ENCODE results near the gene ALDOC. TPM values are rescaled to one million over a fixed set of nuclear protein-coding genes. Genes with fewer than 3 reads are reported as not detected.

ALDOC gene
- total and polyA plus RNA-seq, 2 of the 13 experiments (the other 11 are each of a cell fraction or from before 2014, with no cell fraction given) = 15.4 to 60.9 TPM

DNA sequence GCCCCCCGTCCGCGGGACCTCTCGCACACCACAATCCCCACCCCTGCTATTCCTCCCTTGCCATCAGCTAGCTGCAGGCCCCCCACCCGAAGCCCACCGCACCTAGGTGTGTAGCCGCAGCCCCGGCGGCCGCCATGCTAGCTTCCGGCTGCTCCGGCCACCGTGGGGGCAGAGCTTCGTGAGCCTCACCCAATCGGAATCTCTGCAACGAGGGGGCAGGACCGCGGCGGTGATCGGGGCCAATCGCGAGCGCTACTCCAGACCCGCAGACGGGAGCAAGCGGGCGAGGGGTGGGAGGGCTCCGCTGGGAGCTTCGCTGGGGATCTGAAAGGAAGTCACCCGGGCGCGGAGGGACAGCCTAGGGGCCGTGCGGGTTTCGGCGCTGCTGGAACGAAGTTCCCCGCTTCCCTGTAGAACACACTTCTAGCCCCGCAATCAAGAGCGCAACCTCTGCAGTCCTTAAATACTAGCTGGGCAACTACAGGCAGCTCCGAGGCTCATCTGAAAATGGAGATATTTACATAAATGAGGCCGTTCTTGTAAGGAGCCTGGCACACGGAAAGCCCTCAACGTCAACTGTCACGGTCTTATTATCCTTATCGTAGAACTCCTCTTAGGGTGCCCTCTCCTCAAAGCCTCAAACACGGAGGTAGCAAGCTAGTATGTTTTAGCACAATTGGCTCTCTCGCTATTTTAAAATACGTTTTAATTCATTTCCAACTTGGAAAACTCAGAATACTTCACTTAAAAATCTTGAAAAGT lies 5.2 kb downstream of the ALDOC start, which contains the start of gene PIGS (continued):
- TF ChIP-seq EED (CRISPR knock-in tag; IDR thresholded peaks at IDR 0.05) (no peak), RFX5 (IDR thresholded peaks at IDR 0.05; ENCODE audit: low read depth, low read length) (peak; percentile 44; the same call in 1 of the 2 replicates), ZFYVE20 (CRISPR knock-in tag; IDR thresholded peaks at IDR 0.05; ENCODE audit: borderline replicate concordance, low read depth) (no peak), TBX3 (IDR thresholded peaks at IDR 0.05; ENCODE audit: borderline replicate concordance) (no peak), ZFP1 (CRISPR knock-in tag; IDR thresholded peaks at IDR 0.05) (no peak), MYC (CRISPR knock-in tag; IDR thresholded peaks at IDR 0.05; ENCODE audit: borderline replicate concordance) (no peak; the same call in 1 of the 2 replicates), GATAD1 (CRISPR knock-in tag; IDR thresholded peaks at IDR 0.05) (peak; percentile 73), ELF1 (CRISPR knock-in tag; IDR thresholded peaks at IDR 0.05) (peak; percentile 65; the same call in 1 of the 2 replicates), SRSF1 (optimal IDR thresholded peaks at IDR 0.05; ENCODE audit: low read depth, low read length) (no peak), NFIC (IDR thresholded peaks at IDR 0.05; ENCODE audit: low read length) (no peak), ZNF260 (CRISPR knock-in tag; IDR thresholded peaks at IDR 0.05; ENCODE audit: borderline replicate concordance, low read depth) (no peak), ZNF543 (CRISPR knock-in tag; IDR thresholded peaks at IDR 0.05) (0 out of 2 replicates have a peak, but pooled peaks have one; percentile 15), ZSCAN21 (CRISPR knock-in tag; IDR thresholded peaks at IDR 0.05; ENCODE audit: borderline replicate concordance) (0 out of 2 replicates have a peak, but pooled peaks have one; percentile 14), MTF1 (CRISPR knock-in tag; IDR thresholded peaks at IDR 0.05) (no peak)
- TF ChIP-seq, protein P1, sequence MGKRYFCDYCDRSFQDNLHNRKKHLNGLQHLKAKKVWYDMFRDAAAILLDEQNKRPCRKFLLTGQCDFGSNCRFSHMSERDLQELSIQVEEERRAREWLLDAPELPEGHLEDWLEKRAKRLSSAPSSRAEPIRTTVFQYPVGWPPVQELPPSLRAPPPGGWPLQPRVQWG (CRISPR knock-in tag; IDR thresholded peaks at IDR 0.05; ENCODE audit: borderline replicate concordance, low read depth) = no peak
- TF ChIP-seq, protein P2, sequence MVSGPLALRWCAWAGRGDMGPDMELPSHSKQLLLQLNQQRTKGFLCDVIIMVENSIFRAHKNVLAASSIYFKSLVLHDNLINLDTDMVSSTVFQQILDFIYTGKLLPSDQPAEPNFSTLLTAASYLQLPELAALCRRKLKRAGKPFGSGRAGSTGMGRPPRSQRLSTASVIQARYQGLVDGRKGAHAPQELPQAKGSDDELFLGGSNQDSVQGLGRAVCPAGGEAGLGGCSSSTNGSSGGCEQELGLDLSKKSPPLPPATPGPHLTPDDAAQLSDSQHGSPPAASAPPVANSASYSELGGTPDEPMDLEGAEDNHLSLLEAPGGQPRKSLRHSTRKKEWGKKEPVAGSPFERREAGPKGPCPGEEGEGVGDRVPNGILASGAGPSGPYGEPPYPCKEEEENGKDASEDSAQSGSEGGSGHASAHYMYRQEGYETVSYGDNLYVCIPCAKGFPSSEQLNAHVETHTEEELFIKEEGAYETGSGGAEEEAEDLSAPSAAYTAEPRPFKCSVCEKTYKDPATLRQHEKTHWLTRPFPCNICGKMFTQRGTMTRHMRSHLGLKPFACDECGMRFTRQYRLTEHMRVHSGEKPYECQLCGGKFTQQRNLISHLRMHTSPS (CRISPR knock-in tag; IDR thresholded peaks at IDR 0.05; ENCODE audit: low read depth) = no peak; the same call in 1 of the 2 replicates
- TF ChIP-seq, protein P3, sequence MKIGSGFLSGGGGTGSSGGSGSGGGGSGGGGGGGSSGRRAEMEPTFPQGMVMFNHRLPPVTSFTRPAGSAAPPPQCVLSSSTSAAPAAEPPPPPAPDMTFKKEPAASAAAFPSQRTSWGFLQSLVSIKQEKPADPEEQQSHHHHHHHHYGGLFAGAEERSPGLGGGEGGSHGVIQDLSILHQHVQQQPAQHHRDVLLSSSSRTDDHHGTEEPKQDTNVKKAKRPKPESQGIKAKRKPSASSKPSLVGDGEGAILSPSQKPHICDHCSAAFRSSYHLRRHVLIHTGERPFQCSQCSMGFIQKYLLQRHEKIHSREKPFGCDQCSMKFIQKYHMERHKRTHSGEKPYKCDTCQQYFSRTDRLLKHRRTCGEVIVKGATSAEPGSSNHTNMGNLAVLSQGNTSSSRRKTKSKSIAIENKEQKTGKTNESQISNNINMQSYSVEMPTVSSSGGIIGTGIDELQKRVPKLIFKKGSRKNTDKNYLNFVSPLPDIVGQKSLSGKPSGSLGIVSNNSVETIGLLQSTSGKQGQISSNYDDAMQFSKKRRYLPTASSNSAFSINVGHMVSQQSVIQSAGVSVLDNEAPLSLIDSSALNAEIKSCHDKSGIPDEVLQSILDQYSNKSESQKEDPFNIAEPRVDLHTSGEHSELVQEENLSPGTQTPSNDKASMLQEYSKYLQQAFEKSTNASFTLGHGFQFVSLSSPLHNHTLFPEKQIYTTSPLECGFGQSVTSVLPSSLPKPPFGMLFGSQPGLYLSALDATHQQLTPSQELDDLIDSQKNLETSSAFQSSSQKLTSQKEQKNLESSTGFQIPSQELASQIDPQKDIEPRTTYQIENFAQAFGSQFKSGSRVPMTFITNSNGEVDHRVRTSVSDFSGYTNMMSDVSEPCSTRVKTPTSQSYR (CRISPR knock-in tag; IDR thresholded peaks at IDR 0.05; ENCODE audit: borderline replicate concordance) = no peak
- TF ChIP-seq, protein P4, sequence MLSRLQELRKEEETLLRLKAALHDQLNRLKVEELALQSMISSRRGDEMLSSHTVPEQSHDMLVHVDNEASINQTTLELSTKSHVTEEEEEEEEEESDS (CRISPR knock-in tag; IDR thresholded peaks at IDR 0.05; ENCODE audit: borderline replicate concordance) = no peak
- TF ChIP-seq, protein P5, sequence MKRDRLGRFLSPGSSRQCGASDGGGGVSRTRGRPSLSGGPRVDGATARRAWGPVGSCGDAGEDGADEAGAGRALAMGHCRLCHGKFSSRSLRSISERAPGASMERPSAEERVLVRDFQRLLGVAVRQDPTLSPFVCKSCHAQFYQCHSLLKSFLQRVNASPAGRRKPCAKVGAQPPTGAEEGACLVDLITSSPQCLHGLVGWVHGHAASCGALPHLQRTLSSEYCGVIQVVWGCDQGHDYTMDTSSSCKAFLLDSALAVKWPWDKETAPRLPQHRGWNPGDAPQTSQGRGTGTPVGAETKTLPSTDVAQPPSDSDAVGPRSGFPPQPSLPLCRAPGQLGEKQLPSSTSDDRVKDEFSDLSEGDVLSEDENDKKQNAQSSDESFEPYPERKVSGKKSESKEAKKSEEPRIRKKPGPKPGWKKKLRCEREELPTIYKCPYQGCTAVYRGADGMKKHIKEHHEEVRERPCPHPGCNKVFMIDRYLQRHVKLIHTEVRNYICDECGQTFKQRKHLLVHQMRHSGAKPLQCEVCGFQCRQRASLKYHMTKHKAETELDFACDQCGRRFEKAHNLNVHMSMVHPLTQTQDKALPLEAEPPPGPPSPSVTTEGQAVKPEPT (CRISPR knock-in tag; IDR thresholded peaks at IDR 0.05; ENCODE audit: low read depth) = no peak
- TF ChIP-seq, protein P6, sequence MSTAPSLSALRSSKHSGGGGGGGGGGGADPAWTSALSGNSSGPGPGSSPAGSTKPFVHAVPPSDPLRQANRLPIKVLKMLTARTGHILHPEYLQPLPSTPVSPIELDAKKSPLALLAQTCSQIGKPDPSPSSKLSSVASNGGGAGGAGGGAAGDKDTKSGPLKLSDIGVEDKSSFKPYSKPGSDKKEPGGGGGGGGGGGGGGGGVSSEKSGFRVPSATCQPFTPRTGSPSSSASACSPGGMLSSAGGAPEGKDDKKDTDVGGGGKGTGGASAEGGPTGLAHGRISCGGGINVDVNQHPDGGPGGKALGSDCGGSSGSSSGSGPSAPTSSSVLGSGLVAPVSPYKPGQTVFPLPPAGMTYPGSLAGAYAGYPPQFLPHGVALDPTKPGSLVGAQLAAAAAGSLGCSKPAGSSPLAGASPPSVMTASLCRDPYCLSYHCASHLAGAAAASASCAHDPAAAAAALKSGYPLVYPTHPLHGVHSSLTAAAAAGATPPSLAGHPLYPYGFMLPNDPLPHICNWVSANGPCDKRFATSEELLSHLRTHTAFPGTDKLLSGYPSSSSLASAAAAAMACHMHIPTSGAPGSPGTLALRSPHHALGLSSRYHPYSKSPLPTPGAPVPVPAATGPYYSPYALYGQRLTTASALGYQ (CRISPR knock-in tag; IDR thresholded peaks at IDR 0.05) = peak; percentile 16; the same call in 1 of the 2 replicates
